ENCODE data around the gene SLC25A17.

GRCh38 chr22:40829131-40829530, 10.0 kb upstream of the SLC25A17 start:
- no peak for TF ChIP-seq POLR2A (IDR thresholded peaks at IDR 0.05)
- no peak for TF ChIP-seq CTCF (IDR thresholded peaks at IDR 0.05)
